IPS-18c (cell line): Measurements from ENCODE around the gene RETREG3.
"Not testable (repeated sequence)": the region's sequence is repeated elsewhere in the genome, so short reads cannot be mapped to it uniquely, and the experiment has no call there.

Experiments
- H3K4me3 ChIP-seq: 2 replicates; pipeline ENCODE4 v1.7.0; 2013; ENCODE audit warnings: low read depth, mild to moderate bottlenecking, low read length, moderate library complexity; ENCODE audit not compliant: insufficient read depth
- H3K9me3 ChIP-seq: one replicate; pipeline ENCODE4 v1.6.1; 2013; ENCODE audit warnings: mild to moderate bottlenecking, low read length, moderate library complexity; ENCODE audit not compliant: control insufficient read depth, insufficient read depth

RETREG3 gene, protein sequence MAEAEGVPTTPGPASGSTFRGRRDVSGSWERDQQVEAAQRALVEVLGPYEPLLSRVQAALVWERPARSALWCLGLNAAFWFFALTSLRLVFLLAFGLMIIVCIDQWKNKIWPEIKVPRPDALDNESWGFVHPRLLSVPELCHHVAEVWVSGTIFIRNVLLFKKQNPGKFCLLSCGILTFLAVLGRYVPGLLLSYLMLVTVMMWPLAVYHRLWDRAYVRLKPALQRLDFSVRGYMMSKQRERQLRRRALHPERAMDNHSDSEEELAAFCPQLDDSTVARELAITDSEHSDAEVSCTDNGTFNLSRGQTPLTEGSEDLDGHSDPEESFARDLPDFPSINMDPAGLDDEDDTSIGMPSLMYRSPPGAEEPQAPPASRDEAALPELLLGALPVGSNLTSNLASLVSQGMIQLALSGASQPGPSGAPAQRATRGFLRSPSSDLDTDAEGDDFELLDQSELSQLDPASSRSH

GRCh38 chr17:42609182-42609813 lies at the start of gene RETREG3, which contains the start of gene TUBG1:
RETREG3 (minus strand) TSS chr17:42609374; CDS start chr17:42609324, 50 bp downstream.
TUBG1 (plus strand) TSS chr17:42609683; CDS start chr17:42609738, 55 bp downstream.
- H3K4me3 ChIP-seq = peak within 1 kb of the TSS; percentile 98
- H3K9me3 ChIP-seq = no peaks in the 10 kb centered on the region

- H3K4me3 ChIP-seq = no peak overlapping the region
- no peaks in the 10 kb centered on the region for H3K9me3 ChIP-seq
Observed at GRCh38 chr17:42657824-42658588, 48.8 kb upstream of the RETREG3 start.

- Histone ChIP-seq H3K9me3 (no peaks in the 10 kb centered on the region), H3K4me3 (no peak overlapping the region)
Observed at GRCh38 chr17:42655528-42655927, 46.4 kb upstream of the RETREG3 start.

- no peaks in the 10 kb centered on the region for H3K9me3 ChIP-seq
- peak overlapping the region; percentile 52 for H3K4me3 ChIP-seq
Observed at GRCh38 chr17:42653179-42654124, 44.3 kb upstream of the RETREG3 start.

- H3K4me3 ChIP-seq = no peak overlapping the region
- H3K9me3 ChIP-seq = no peaks in the 10 kb centered on the region
Observed at GRCh38 chr17:42651392-42651791, 42.2 kb upstream of the RETREG3 start.

DNA sequence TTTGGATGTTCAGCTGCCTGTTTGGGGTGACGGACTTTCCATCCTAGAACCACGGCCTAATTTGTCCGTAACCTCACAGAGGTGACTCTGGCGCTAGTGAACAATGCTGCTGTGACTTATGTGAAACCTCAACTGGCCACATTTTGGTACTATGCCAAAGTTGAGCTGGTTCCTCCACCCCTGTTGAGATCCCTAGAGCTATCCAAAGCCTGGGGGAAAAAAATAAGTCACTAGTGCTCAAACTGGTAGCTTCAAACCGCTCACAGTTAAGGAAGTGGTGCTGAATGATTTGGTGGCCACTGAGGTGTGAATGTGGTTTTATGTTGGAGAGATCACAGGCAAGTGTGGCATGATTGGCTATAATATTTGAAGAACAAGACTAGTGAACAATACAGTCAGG lies 38.6 kb upstream of the RETREG3 start:
- H3K9me3 ChIP-seq = no peaks in the 10 kb centered on the region

GRCh38 chr17:42642336-42642735 lies 33.2 kb upstream of the RETREG3 start:
- Histone ChIP-seq H3K9me3 (no peaks in the 10 kb centered on the region), H3K4me3 (no peak overlapping the region)

More for the DNA sequence above, 38.6 kb upstream of the RETREG3 start:
- H3K4me3 ChIP-seq = no peak overlapping the region

DNA sequence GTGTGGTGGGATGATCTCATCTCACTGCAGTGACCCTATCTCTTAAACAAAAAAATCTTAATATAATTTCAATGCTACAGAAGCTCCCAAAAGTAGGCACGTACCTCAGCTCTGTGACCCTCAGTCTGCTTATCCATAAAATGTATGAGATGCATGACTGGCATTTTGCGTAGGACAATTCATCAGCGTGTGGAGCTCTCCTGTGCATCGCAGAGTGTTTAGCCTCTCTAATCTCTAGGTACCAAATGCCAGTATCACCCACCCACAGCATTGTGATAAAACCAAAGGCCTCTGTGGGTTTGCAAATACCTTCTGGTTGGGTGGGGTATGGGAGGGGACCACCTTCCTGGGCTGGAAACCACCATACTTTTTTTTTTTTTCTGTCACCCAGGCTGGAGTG lies 30.9 kb upstream of the RETREG3 start:
- H3K4me3 ChIP-seq = no peak overlapping the region
- no peaks in the 10 kb centered on the region for H3K9me3 ChIP-seq

GRCh38 chr17:42639525-42640113 lies 30.4 kb upstream of the RETREG3 start:
- H3K4me3 ChIP-seq = no peak overlapping the region
- no peaks in the 10 kb centered on the region for H3K9me3 ChIP-seq

DNA sequence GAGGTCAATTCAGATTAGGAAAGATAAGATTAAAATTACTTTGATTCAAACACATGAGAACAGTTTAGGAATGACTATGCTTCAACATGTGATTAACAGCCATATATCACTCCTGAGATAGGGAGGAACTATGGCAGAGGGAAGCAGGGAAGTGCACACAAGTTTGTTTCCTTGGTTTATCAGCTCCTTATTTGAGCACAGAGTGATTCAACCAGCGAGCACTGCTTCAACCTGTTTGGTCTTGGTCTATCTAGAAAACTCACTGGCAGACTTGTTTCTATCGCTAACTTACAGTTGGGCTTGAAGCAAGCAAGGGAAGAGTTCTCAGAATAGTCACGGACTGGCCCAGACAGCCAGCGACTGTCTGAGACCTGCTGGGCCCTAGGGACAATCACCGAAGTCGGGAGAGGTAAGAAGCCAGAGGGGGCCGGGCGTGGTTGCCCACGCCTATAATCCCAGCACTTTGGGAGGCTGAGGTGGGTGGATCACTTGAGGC lies 23.8 kb upstream of the RETREG3 start:
- H3K4me3 ChIP-seq = no peak overlapping the region

DNA sequence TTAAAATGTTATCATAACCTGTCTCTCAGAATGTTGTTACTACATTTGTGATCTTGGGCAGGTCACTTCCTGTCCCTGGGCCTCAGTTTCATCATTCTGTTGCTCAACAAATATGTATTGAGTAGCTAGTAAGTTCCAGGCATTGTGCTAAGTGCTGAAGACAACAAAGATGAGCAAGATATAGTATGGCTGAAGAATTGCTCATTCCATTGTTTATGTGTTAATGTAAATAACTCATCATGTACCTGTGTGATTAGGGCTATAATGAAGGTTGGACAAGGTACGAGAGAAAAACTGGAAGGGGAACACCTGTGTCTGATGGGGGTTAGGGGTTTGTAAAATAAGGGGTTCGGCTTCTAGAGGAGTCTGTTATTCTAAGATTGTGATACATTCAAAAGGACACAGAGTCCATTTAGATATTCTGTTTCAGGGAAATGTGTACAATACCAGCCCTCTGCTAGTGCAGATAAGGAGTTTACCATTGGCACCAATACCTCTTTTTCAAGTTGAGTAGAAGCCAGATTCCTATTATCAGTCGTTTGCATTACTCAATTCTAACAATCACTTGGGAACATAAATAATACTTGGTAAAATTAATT lies 20.3 kb upstream of the RETREG3 start:
- no peak overlapping the region for H3K4me3 ChIP-seq
- no peaks in the 10 kb centered on the region for H3K9me3 ChIP-seq

More for the DNA sequence above, 23.8 kb upstream of the RETREG3 start:
- no peaks in the 10 kb centered on the region for H3K9me3 ChIP-seq

DNA sequence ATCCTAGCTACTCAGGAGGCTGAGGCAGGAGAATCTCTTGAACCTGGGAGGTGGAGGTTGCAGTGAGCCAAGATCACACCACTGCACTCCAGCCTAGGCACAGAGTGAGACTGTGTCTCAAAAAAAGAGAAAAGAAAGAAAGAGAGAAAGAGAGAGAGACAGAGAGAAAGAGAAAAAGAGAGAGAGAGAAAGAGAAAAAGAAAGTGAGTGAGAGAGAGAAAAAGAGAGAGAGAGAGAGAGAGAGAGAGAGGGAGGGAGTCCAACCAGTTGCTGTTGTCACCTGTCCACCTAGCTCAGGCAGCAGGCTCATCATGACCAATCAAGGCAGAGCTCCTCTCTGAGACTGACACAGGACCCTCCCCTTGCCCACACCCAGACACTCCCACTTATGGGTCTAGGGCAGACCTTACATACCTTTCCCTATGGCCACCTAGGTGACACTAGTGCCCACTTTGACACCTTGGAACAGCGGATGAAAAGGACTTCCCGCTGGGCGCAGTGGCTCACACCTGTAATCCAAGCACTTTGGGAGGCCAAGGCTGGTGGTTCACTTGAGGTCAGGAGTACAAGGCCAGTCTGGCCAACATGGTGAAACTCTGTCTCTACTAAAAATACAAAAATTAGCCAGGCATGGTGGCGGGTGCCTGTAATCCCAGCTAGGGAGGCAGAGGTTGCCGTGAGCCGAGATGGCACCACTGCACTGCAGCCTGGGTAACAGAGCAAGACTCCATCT lies 18.0 kb upstream of the RETREG3 start:
- not testable (repeated sequence) for H3K4me3 ChIP-seq

GRCh38 chr17:42623732-42624596 lies 14.8 kb upstream of the RETREG3 start:
- no peak overlapping the region for H3K4me3 ChIP-seq
- no peaks in the 10 kb centered on the region for H3K9me3 ChIP-seq

More for the DNA sequence above, 18.0 kb upstream of the RETREG3 start:
- H3K9me3 ChIP-seq = not testable (repeated sequence)

- no peak overlapping the region for H3K4me3 ChIP-seq
- no peaks in the 10 kb centered on the region for H3K9me3 ChIP-seq
Observed at GRCh38 chr17:42623271-42623670, 14.1 kb upstream of the RETREG3 start.
